B cell (primary cell): Measurements from ENCODE around the gene SH3RF3. TPM values are rescaled to one million over a fixed set of nuclear protein-coding genes. Genes with fewer than 3 reads are reported as not detected.

Source experiments
- ATAC-seq: fragments of 200-7000 bp; cut with Tn5 transposase; one replicate; pipeline ENCODE4 v1.10.0; 2021; ENCODE audit warnings: low read depth, mild to moderate bottlenecking, moderate number of reproducible peaks, moderate library complexity
- CTCF ChIA-PET: fragments of 350-600 bp; sonication (Branson Sonifier 250); formaldehyde crosslinking; loops from one replicate; lab custom pipeline; 2021; ENCODE audit warnings: antibody characterized with exemption, inconsistent platforms; lab: Charles Lee
- POLR2A ChIA-PET: fragments of 350-600 bp; sonication (Branson Sonifier 250); formaldehyde crosslinking; loops from one replicate; lab custom pipeline; 2021; ENCODE audit warnings: antibody characterized with exemption; lab: Charles Lee
- DNase-seq: peaks from one replicate; pipeline ENCODE4 v3.0.0; 2013
- H2AFZ ChIP-seq: 2 replicates; pipeline ENCODE4 v1.6.1; 2012; ENCODE audit warnings: mild to moderate bottlenecking, low read depth, low read length; ENCODE audit not compliant: insufficient read depth, poor library complexity, severe bottlenecking
- H3K27ac ChIP-seq, 2 donors: 1 replicate in 1 of 2; 2 replicates in 1 of 2; pipeline ENCODE4 v1.5.1; 2012 to 2013; ENCODE audit warnings: low read length in 2 of 2, mild to moderate bottlenecking in 2 of 2, moderate library complexity in 1 of 2
- H3K27me3 ChIP-seq, 4 experiments: fragments of 200-600 bp in 1 of 4; sonication (generic) in 1 of 4; replicated peaks in 1 of 4; 1 replicate in 2 of 4; 2 replicates in 2 of 4; pipeline versions ENCODE4 v1.6.1 to v1.7.0; 2013 to 2016; ENCODE audit warnings: low read length in 3 of 4, mild to moderate bottlenecking in 2 of 4, mixed read lengths in 1 of 4, moderate library complexity in 1 of 4; ENCODE audit not compliant: insufficient read depth in 4 of 4, control insufficient read depth in 3 of 4; ENCODE audit errors: control extremely low read depth in 1 of 4
- H3K36me3 ChIP-seq, 2 experiments: replicated peaks in 1 of 2; 1 replicate in 1 of 2; 2 replicates in 1 of 2; pipeline versions ENCODE4 v1.6.1 to v1.7.1; 2013; ENCODE audit warnings: low read length in 1 of 2; ENCODE audit not compliant: insufficient read depth in 2 of 2, control insufficient read depth in 1 of 2; ENCODE audit errors: control extremely low read depth in 1 of 2, extremely low read depth in 1 of 2
- H3K4me1 ChIP-seq, 2 donors: fragments of 200-600 bp in 1 of 2; sonication (generic) in 1 of 2; 1 replicate in 1 of 2; 2 replicates in 1 of 2; pipeline versions ENCODE4 v1.5.1 to v1.6.1; 2013 to 2017; ENCODE audit warnings: low read length in 2 of 2; ENCODE audit not compliant: control insufficient read depth in 2 of 2, insufficient read depth in 2 of 2
- H3K4me2 ChIP-seq: replicated peaks from 2 replicates; pipeline ENCODE3; 2012; ENCODE audit warnings: mild to moderate bottlenecking, low read depth, low read length; ENCODE audit not compliant: poor library complexity, severe bottlenecking
- H3K4me3 ChIP-seq, 5 experiments: fragments of 200-600 bp in 1 of 5; sonication (generic) in 1 of 5; 1 replicate in 3 of 5; 2 replicates in 2 of 5; pipeline versions ENCODE4 v1.5.1 to v1.7.0; 2011 to 2016; ENCODE audit warnings: low read length in 4 of 5, mild to moderate bottlenecking in 4 of 5, low read depth in 2 of 5, control low read depth in 1 of 5, moderate library complexity in 1 of 5; ENCODE audit not compliant: insufficient read depth in 1 of 5; ENCODE audit errors: control extremely low read depth in 1 of 5, extremely low read depth in 1 of 5
- H3K79me2 ChIP-seq: fragments of 200-600 bp; sonication (generic); one replicate; pipeline ENCODE4 v1.6.0; 2016; ENCODE audit warnings: low read length; ENCODE audit not compliant: control insufficient read depth, insufficient read depth
- H3K9ac ChIP-seq: fragments of 200-600 bp; sonication (generic); 2 replicates; pipeline ENCODE4 v1.6.1; 2017; ENCODE audit warnings: mild to moderate bottlenecking, low read length, moderate library complexity
- H3K9me3 ChIP-seq, 3 donors: one replicate each; pipeline versions ENCODE4 v1.6.1 to v1.7.1; 2013; ENCODE audit warnings: low read length in 2 of 3; ENCODE audit not compliant: control insufficient read depth in 2 of 3, insufficient read depth in 1 of 3; ENCODE audit errors: control extremely low read depth in 1 of 3
- H4K20me1 ChIP-seq: 2 replicates; pipeline ENCODE4 v1.6.0; 2012; ENCODE audit warnings: mild to moderate bottlenecking, low read length; ENCODE audit not compliant: insufficient read depth, control insufficient read depth, poor library complexity, severe bottlenecking
- H3K27ac Mint-ChIP-seq: one replicate; pipeline ENCODE4 v1.8.0; 2021; ENCODE audit warnings: mixed read lengths
- H3K27me3 Mint-ChIP-seq: one replicate; pipeline ENCODE4 v1.8.0; 2021; ENCODE audit warnings: mixed read lengths
- H3K4me1 Mint-ChIP-seq: one replicate; pipeline ENCODE4 v1.8.0; 2021; ENCODE audit warnings: mixed read lengths
- H3K4me3 Mint-ChIP-seq: one replicate; pipeline ENCODE4 v1.8.0; 2021; ENCODE audit warnings: mixed read lengths
- H3K9me3 Mint-ChIP-seq: one replicate; pipeline ENCODE4 v1.8.0; 2022; ENCODE audit warnings: mixed read lengths; ENCODE audit not compliant: insufficient read depth
- EZH2 ChIP-seq: IDR thresholded peaks from 2 replicates; pipeline ENCODE4 v1.6.1; 2012; ENCODE audit warnings: borderline replicate concordance, low read depth, mild to moderate bottlenecking, moderate library complexity, low read length; ENCODE audit not compliant: insufficient read depth, poor library complexity, severe bottlenecking
- WGBS: methylation state at CpG from one replicate; pipeline ENCODE4 v1.1.5; 2013; ENCODE audit warnings: missing lambda C conversion rate; ENCODE audit not compliant: insufficient coverage; 5-methylcytosine and 5-hydroxymethylcytosine counted together
- intact Hi-C: fragments of 100-400 bp; cut with micrococcal nuclease; formaldehyde crosslinking; loops from one replicate; pipeline ENCODE4 v1.10.0; 2022
- polyA plus RNA-seq: library from polyadenylated mRNA; depleted of rRNA; stranded (reverse); fragments of >200 nt; gene quantifications from 2 replicates; pipeline ENCODE4 v1.2.3, GENCODE V29; 2012
- total RNA-seq, 2 donors: library from RNA; stranded (reverse); fragments of 120-200 nt in 1 of 2; gene quantifications; 1 replicate in 1 of 2; 2 replicates in 1 of 2; pipeline versions ENCODE4 v1.2.3 to v1.2.4, GENCODE V29; 2013 to 2022
- TF ChIP-seq, protein P1 (sequence below): fragments of 200-600 bp; IDR thresholded peaks from one replicate; pipeline ENCODE4 v1.8.0; 2022; ENCODE audit warnings: antibody characterized with exemption, mild to moderate bottlenecking

The SH3RF3 gene
- total and polyA plus RNA-seq, 2 donors (not counting 1 experiment from before 2014, with no cell fraction given): 0.07 to 1.2 TPM

DNA sequence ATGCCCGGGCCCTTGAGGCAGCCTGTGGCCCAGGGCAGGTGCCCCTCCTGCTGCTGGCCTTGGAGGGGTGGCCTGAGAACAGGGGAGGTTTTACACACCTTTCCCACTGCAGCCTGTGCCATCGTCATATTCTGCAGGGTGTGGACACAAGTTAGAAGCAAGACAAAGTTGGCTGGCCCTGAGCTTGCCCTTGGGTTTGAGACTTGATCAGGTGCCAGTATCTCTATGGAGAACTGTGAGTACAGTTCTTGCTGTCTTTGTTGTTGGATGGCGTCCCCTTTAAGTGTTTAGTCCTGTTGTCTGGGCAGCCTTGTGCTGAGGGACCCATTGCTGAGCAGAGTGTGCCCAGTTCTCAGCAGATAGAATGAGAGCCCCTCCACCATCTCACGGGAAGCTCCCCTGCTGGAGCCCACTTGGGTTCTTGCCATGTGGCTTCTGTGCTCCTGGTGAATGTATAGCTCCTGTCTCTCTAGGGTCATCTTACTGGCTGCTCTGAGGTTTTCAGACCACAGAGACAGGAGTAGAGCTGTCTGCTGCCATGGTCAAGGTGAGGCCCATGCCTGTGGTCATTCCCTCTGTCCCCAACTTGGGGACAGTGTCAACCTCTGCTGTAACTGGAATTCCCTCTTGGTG, 115.9 kb downstream of the SH3RF3 start:
- Histone ChIP-seq H3K4me2 (no peak overlapping the region), H3K27ac (no peak overlapping the region), H2AFZ (no peak overlapping the region), H3K27me3 (no peaks in the 10 kb centered on the region), H3K4me1 (peaks cover 0 to 8% of the 10 kb centered on the region in 2 donors), H3K79me2 (no peaks in the 10 kb centered on the region), H3K4me3 (no peak overlapping the region), H3K9me3 (peaks cover 0 to 3% (median 0%) of the 10 kb centered on the region in 3 donors), H4K20me1 (no peaks in the 10 kb centered on the region), H3K36me3 (no peaks in the 10 kb centered on the region), H3K9ac (no peak overlapping the region)
- ATAC-seq (no peak), DNase-seq (no peak)
- Mint-ChIP-seq H3K27me3 (no peaks in the 10 kb centered on the region), H3K27ac (peak overlapping the region; percentile 23), H3K9me3 (no peaks in the 10 kb centered on the region), H3K4me3 (no peak overlapping the region), H3K4me1 (peaks cover 19% of the 10 kb centered on the region)
- WGBS: 85% methylated on average over 3 of the region's 4 CpGs
- POLR2A ChIA-PET: no interaction called here
- TF ChIP-seq, protein P1, sequence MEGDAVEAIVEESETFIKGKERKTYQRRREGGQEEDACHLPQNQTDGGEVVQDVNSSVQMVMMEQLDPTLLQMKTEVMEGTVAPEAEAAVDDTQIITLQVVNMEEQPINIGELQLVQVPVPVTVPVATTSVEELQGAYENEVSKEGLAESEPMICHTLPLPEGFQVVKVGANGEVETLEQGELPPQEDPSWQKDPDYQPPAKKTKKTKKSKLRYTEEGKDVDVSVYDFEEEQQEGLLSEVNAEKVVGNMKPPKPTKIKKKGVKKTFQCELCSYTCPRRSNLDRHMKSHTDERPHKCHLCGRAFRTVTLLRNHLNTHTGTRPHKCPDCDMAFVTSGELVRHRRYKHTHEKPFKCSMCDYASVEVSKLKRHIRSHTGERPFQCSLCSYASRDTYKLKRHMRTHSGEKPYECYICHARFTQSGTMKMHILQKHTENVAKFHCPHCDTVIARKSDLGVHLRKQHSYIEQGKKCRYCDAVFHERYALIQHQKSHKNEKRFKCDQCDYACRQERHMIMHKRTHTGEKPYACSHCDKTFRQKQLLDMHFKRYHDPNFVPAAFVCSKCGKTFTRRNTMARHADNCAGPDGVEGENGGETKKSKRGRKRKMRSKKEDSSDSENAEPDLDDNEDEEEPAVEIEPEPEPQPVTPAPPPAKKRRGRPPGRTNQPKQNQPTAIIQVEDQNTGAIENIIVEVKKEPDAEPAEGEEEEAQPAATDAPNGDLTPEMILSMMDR: no peak
- TF ChIP-seq EZH2: no peak
- CTCF ChIA-PET: no interaction called here
- intact Hi-C loops: no loop called here

DNA sequence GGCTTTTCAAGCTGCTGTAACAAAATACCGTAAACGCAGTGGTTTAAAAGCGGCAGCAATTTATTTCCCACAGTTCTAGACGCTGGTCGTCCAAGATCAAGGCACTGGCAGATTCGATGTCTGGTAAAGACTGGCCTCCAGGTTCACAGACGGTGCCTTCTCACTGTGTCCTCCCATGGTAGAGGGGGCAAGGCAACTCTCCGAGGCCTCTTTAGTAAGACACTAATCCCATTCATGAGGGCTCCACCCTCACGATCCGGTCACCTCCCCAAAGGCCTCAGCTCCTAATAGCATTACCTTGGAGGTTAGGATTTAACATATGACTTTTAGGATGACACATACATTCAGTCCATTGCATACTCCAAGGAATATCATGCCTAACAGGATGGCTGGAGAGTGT, 117.2 kb downstream of the SH3RF3 start:
- no peak for ATAC-seq
- Mint-ChIP-seq H3K4me1 (peaks cover 19% of the 10 kb centered on the region), H3K9me3 (no peaks in the 10 kb centered on the region), H3K27ac (no peak overlapping the region), H3K4me3 (no peak overlapping the region), H3K27me3 (no peaks in the 10 kb centered on the region)
- intact Hi-C loops: no loop called here
- ChIA-PET POLR2A (no interaction called here), CTCF (no interaction called here)
- Histone ChIP-seq H2AFZ (no peak overlapping the region), H3K36me3 (no peaks in the 10 kb centered on the region), H4K20me1 (no peaks in the 10 kb centered on the region), H3K9me3 (no peaks in the 10 kb centered on the region), H3K27me3 (no peaks in the 10 kb centered on the region), H3K4me3 (no peak overlapping the region), H3K9ac (no peak overlapping the region), H3K4me2 (no peak overlapping the region), H3K4me1 (peaks cover 0 to 8% of the 10 kb centered on the region in 2 donors), H3K79me2 (no peaks in the 10 kb centered on the region), H3K27ac (no peak overlapping the region)
- 96% methylated on average over 6 of the region's 10 CpGs for WGBS
- DNase-seq: no peak
- TF ChIP-seq EZH2: no peak
- TF ChIP-seq, protein P1: no peak
